ENCODE results near the gene ANGPTL4. TPM values are rescaled to one million over a fixed set of nuclear protein-coding genes. Genes with fewer than 3 reads are reported as not detected.

ANGPTL4 gene
- total and polyA plus RNA-seq, 9 of the 15 experiments (the other 6 are each of a cell fraction or from before 2014, with no cell fraction given) = 0.05 to 0.77 (median 0.22) TPM; not detected in 4

DNA sequence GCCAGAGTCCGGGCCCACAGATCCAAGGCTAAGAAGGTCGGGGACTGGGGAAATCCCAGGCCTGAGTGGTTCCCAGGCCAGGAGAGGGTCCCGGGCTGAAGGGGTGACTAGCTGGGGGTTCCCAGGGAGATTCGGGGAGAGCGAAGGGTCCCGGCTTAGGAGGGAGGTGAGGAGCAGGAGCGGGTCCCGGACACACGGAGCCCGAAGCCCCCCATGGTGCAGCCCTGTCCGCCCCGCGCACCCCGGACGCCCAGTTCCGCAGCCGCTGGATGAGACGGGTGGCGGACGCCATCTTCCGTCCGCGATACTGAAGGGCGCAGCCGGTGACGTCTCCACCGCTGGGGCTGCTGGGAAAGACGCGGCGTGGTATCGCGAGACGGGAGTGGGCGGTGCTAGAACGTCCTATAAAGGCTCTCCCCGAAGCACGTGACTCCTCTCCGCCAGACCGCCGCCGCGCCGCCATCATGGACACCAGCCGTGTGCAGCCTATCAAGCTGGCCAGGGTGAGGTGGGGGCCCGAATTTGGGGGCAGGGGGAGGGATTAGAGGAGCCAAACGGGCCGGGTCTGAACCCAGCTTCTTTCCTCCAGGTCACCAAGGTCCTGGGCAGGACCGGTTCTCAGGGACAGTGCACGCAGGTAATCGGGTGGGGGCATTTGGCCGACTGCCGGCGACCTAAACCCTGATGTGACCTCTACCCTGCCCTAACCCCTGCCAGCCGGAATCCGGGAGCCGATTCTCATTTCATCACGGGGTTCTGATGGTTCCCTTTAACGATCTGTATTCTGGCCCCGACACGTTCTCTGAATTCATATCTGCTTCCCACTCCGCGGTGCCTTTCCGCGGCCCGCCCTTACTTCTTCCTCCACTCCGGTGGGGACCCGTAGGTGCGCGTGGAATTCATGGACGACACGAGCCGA, 42.6 kb upstream of the ANGPTL4 start, which contains the start of the genes NDUFA7 and RPS28 (continued):
- TF ChIP-seq LARP7 (IDR thresholded peaks at IDR 0.05) (0 out of 2 replicates have a peak, but pooled peaks have one; percentile 19), ZFPM2 (CRISPR knock-in tag; IDR thresholded peaks at IDR 0.05) (no peak), ZNF217 (CRISPR knock-in tag; IDR thresholded peaks at IDR 0.05) (no peak), ZNF76 (CRISPR knock-in tag; IDR thresholded peaks at IDR 0.05; ENCODE audit: borderline replicate concordance) (no peak), MAFK (IDR thresholded peaks at IDR 0.05; ENCODE audit: low read length) (no peak), ZNF668 (CRISPR knock-in tag; IDR thresholded peaks at IDR 0.05) (no peak), ZNF584 (CRISPR knock-in tag; IDR thresholded peaks at IDR 0.05; ENCODE audit: low read depth) (no peak), FOXK2 (conservative IDR thresholded peaks at IDR 0.05 in 1 of 2, IDR thresholded peaks at IDR 0.05 in 1 of 2; ENCODE audit: low read depth in 2 of 2) (peak; percentile 60 to 66; a peak in 3 of 4 replicates), ARID2 (IDR thresholded peaks at IDR 0.05) (no peak), ZC3H8 (IDR thresholded peaks at IDR 0.05) (no peak), ZNF398 (CRISPR knock-in tag; IDR thresholded peaks at IDR 0.05) (no peak), RBM14 (IDR thresholded peaks at IDR 0.05; ENCODE audit: borderline replicate concordance, insufficient read depth, low read depth, low read length) (no peak), PPARD (CRISPR knock-in tag; IDR thresholded peaks at IDR 0.05) (no peak), HMGN3 (IDR thresholded peaks at IDR 0.05; ENCODE audit: borderline replicate concordance, extremely low read depth, insufficient read length, low read depth, low read length) (no peak), SREBF1 (IDR thresholded peaks at IDR 0.05; ENCODE audit: borderline replicate concordance, low read depth, low read length) (no peak)
- TF ChIP-seq, protein P1, sequence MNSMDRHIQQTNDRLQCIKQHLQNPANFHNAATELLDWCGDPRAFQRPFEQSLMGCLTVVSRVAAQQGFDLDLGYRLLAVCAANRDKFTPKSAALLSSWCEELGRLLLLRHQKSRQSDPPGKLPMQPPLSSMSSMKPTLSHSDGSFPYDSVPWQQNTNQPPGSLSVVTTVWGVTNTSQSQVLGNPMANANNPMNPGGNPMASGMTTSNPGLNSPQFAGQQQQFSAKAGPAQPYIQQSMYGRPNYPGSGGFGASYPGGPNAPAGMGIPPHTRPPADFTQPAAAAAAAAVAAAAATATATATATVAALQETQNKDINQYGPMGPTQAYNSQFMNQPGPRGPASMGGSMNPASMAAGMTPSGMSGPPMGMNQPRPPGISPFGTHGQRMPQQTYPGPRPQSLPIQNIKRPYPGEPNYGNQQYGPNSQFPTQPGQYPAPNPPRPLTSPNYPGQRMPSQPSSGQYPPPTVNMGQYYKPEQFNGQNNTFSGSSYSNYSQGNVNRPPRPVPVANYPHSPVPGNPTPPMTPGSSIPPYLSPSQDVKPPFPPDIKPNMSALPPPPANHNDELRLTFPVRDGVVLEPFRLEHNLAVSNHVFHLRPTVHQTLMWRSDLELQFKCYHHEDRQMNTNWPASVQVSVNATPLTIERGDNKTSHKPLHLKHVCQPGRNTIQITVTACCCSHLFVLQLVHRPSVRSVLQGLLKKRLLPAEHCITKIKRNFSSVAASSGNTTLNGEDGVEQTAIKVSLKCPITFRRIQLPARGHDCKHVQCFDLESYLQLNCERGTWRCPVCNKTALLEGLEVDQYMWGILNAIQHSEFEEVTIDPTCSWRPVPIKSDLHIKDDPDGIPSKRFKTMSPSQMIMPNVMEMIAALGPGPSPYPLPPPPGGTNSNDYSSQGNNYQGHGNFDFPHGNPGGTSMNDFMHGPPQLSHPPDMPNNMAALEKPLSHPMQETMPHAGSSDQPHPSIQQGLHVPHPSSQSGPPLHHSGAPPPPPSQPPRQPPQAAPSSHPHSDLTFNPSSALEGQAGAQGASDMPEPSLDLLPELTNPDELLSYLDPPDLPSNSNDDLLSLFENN (IDR thresholded peaks at IDR 0.05; ENCODE audit: low read depth in 2 of 2, low read length in 2 of 2) = 0 out of 4 replicates have a peak, but pooled peaks of 1 of the 2 experiments have one; percentile 41
- TF ChIP-seq, protein P2, sequence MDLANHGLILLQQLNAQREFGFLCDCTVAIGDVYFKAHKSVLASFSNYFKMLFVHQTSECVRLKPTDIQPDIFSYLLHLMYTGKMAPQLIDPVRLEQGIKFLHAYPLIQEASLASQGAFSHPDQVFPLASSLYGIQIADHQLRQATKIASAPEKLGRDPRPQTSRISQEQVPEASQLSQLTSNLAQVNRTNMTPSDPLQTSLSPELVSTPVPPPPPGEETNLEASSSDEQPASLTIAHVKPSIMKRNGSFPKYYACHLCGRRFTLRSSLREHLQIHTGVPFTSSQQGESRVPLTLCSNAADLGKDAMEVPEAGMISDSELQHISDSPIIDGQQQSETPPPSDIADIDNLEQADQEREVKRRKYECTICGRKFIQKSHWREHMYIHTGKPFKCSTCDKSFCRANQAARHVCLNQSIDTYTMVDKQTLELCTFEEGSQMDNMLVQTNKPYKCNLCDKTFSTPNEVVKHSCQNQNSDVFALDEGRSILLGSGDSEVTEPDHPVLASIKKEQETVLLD (IDR thresholded peaks at IDR 0.05) = no peak
- TF ChIP-seq, protein P3, sequence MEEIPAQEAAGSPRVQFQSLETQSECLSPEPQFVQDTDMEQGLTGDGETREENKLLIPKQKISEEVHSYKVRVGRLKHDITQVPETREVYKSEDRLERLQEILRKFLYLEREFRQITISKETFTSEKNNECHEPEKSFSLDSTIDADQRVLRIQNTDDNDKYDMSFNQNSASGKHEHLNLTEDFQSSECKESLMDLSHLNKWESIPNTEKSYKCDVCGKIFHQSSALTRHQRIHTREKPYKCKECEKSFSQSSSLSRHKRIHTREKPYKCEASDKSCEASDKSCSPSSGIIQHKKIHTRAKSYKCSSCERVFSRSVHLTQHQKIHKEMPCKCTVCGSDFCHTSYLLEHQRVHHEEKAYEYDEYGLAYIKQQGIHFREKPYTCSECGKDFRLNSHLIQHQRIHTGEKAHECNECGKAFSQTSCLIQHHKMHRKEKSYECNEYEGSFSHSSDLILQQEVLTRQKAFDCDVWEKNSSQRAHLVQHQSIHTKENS (CRISPR knock-in tag; IDR thresholded peaks at IDR 0.05) = no peak
